Sigmoid colon (tissue), 4 donors: Measurements from ENCODE around the gene BRPF1.

Source experiments
- POLR2A ChIP-seq, 2 donors: fragments of 450-650 bp; IDR thresholded peaks; one replicate each; pipeline ENCODE4 v1.6.1; 2016; ENCODE audit warnings: antibody characterized with exemption in 2 of 2, mild to moderate bottlenecking in 2 of 2, moderate library complexity in 2 of 2
- POLR2AphosphoS5 ChIP-seq, 4 donors: sonication (generic); formaldehyde crosslinking; IDR thresholded peaks; one replicate each; pipeline ENCODE4 v1.6.1; 2017; ENCODE audit warnings: antibody characterized with exemption in 4 of 4
- TF ChIP-seq, protein P1 (sequence below), 4 experiments: fragments of 450-650 bp in 3 of 4; fragments of 200-600 bp in 1 of 4; IDR thresholded peaks; one replicate each; pipeline ENCODE4 v1.5.1; 2016 to 2019; ENCODE audit warnings: antibody characterized with exemption in 4 of 4, mild to moderate bottlenecking in 3 of 4, moderate library complexity in 2 of 4

DNA sequence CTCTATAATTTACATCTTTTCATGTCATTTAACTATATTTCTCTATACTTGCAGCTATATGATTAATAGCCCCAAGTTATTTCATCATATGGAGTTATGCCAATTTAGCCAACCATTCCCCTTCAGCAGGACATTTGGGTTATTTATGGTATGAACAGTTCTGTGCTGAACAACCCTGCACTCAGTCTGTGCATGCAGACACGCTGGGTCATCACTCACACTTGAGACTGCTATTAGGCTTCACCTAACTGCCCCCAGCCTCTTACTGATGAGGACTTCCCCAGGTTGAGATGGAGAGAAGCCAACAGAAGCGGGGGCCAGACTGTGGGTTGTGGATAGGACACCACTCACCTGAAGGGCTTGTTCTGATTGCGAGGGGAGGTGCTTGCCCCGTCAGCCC, 53.4 kb downstream of the BRPF1 start:
- TF ChIP-seq, protein P1, sequence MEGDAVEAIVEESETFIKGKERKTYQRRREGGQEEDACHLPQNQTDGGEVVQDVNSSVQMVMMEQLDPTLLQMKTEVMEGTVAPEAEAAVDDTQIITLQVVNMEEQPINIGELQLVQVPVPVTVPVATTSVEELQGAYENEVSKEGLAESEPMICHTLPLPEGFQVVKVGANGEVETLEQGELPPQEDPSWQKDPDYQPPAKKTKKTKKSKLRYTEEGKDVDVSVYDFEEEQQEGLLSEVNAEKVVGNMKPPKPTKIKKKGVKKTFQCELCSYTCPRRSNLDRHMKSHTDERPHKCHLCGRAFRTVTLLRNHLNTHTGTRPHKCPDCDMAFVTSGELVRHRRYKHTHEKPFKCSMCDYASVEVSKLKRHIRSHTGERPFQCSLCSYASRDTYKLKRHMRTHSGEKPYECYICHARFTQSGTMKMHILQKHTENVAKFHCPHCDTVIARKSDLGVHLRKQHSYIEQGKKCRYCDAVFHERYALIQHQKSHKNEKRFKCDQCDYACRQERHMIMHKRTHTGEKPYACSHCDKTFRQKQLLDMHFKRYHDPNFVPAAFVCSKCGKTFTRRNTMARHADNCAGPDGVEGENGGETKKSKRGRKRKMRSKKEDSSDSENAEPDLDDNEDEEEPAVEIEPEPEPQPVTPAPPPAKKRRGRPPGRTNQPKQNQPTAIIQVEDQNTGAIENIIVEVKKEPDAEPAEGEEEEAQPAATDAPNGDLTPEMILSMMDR (IDR thresholded peaks at IDR 0.05), result no peak
- TF ChIP-seq POLR2A (IDR thresholded peaks at IDR 0.05), result no peak
- no peak for TF ChIP-seq POLR2AphosphoS5 (IDR thresholded peaks at IDR 0.05)
